IMR-90 (cell line): ENCODE data around the gene PRPF40A. TPM values are rescaled to one million over a fixed set of nuclear protein-coding genes. Genes with fewer than 3 reads are reported as not detected.
"Not testable (repeated sequence)": the region's sequence is repeated elsewhere in the genome, so short reads cannot be mapped to it uniquely, and the experiment has no call there.

Source experiments
- ATAC-seq: fragments of 200-7000 bp; cut with Tn5 transposase; 2 replicates; pipeline ENCODE4 v1.9.1; 2020; ENCODE audit warnings: low read depth, mild to moderate bottlenecking, moderate library complexity
- BruUV-seq: library from RNA; stranded (reverse); fragments of 400-500 nt; replicated peaks from 2 replicates; lab custom pipeline; 2021; lab: Mats Ljungman, UMichigan
- CTCF ChIA-PET: fragments of 300-600 bp; formaldehyde crosslinking; extraction: SDS; loops from one replicate; lab custom pipeline; 2021; ENCODE audit warnings: antibody characterized with exemption; lab: Yijun Ruan, JAX
- POLR2A ChIA-PET: fragments of 300-600 bp; sonication (Branson Sonifier 250); formaldehyde crosslinking; loops from one replicate; lab custom pipeline; 2022; ENCODE audit warnings: antibody characterized with exemption; ENCODE audit not compliant: unreplicated experiment; lab: Charles Lee
- DNase-seq: peaks from one replicate; pipeline ENCODE4 v3.0.0; 2013
- H2AFZ ChIP-seq: replicated peaks from 2 replicates; pipeline ENCODE3; 2013; ENCODE audit warnings: low read length, mild to moderate bottlenecking; ENCODE audit not compliant: poor library complexity
- H2AK5ac ChIP-seq: 2 replicates; pipeline ENCODE4 v1.6.1; 2013; ENCODE audit warnings: low read depth, low read length, inconsistent platforms
- H2AK9ac ChIP-seq: replicated peaks from 2 replicates; pipeline ENCODE3; 2013; ENCODE audit warnings: mild to moderate bottlenecking, low read depth, low read length, moderate library complexity; ENCODE audit not compliant: poor library complexity
- H2BK120ac ChIP-seq: 2 replicates; pipeline ENCODE4 v1.6.1; 2013; ENCODE audit warnings: low read depth, low read length, inconsistent platforms
- H2BK15ac ChIP-seq: 3 replicates; pipeline ENCODE4 v1.6.1; 2013; ENCODE audit warnings: low read depth, low read length, inconsistent platforms
- H2BK20ac ChIP-seq: 2 replicates; pipeline ENCODE4 v1.6.1; 2013; ENCODE audit warnings: low read depth, mild to moderate bottlenecking, inconsistent platforms, low read length, moderate library complexity
- H2BK5ac ChIP-seq: 2 replicates; pipeline ENCODE4 v1.6.1; 2013; ENCODE audit warnings: mild to moderate bottlenecking, low read depth, low read length, inconsistent platforms; ENCODE audit not compliant: poor library complexity, severe bottlenecking
- H3K14ac ChIP-seq: replicated peaks from 2 replicates; pipeline ENCODE4 v1.6.1; 2013; ENCODE audit warnings: low read depth, low read length, inconsistent platforms
- H3K18ac ChIP-seq: 2 replicates; pipeline ENCODE4 v1.6.1; 2013; ENCODE audit warnings: low read depth, low read length, control low read depth
- H3K23ac ChIP-seq: 2 replicates; pipeline ENCODE4 v1.6.1; 2013; ENCODE audit warnings: low read depth, low read length, inconsistent platforms
- H3K27ac ChIP-seq: 2 replicates; pipeline ENCODE4 v1.5.1; 2013; ENCODE audit warnings: mild to moderate bottlenecking, control low read depth, low read length; ENCODE audit not compliant: insufficient read depth
- H3K27me3 ChIP-seq: 2 replicates; pipeline ENCODE4 v1.6.1; 2013; ENCODE audit warnings: low read length; ENCODE audit not compliant: control insufficient read depth, insufficient read depth
- H3K36me3 ChIP-seq: 2 replicates; pipeline ENCODE4 v1.6.1; 2013; ENCODE audit warnings: low read length, mixed read lengths; ENCODE audit not compliant: control insufficient read depth, insufficient read depth
- H3K4ac ChIP-seq: 2 replicates; pipeline ENCODE4 v1.6.1; 2013; ENCODE audit warnings: low read depth, low read length, inconsistent platforms
- H3K4me1 ChIP-seq: 2 replicates; pipeline ENCODE4 v1.6.1; 2013; ENCODE audit warnings: low read length, mixed read lengths; ENCODE audit not compliant: control insufficient read depth, insufficient read depth
- H3K4me2 ChIP-seq: 2 replicates; pipeline ENCODE4 v1.6.1; 2013; ENCODE audit warnings: low read depth, mild to moderate bottlenecking, control low read depth, low read length, moderate library complexity
- H3K4me3 ChIP-seq: 2 replicates; pipeline ENCODE4 v1.5.1; 2013; ENCODE audit warnings: low read depth, mild to moderate bottlenecking, control low read depth, low read length, moderate library complexity; ENCODE audit not compliant: insufficient read depth
- H3K56ac ChIP-seq: 2 replicates; pipeline ENCODE4 v1.6.1; 2013; ENCODE audit warnings: low read length, inconsistent platforms; ENCODE audit not compliant: insufficient read depth; ENCODE audit errors: extremely low read depth
- H3K79me1 ChIP-seq, 2 experiments: 2 replicates each; pipeline ENCODE4 v1.6.1; 2013; ENCODE audit warnings: low read length in 2 of 2, inconsistent platforms in 1 of 2, low read depth in 1 of 2
- H3K9ac ChIP-seq: 2 replicates; pipeline ENCODE4 v1.6.1; 2013; ENCODE audit warnings: low read depth, low read length, control low read depth
- H3K9me1 ChIP-seq: 2 replicates; pipeline ENCODE4 v1.6.1; 2013; ENCODE audit warnings: low read length, inconsistent platforms; ENCODE audit not compliant: insufficient read depth
- H3K9me3 ChIP-seq: 2 replicates; pipeline ENCODE4 v1.6.1; 2013; ENCODE audit warnings: low read length; ENCODE audit not compliant: control insufficient read depth, insufficient read depth
- H4K20me1 ChIP-seq: 2 replicates; pipeline ENCODE4 v1.6.1; 2013; ENCODE audit warnings: low read length, inconsistent platforms; ENCODE audit not compliant: insufficient read depth
- H4K5ac ChIP-seq: 2 replicates; pipeline ENCODE4 v1.6.1; 2013; ENCODE audit warnings: mild to moderate bottlenecking, low read depth, low read length, control low read depth
- H4K8ac ChIP-seq, 2 experiments: 2 replicates each; pipeline ENCODE4 v1.6.1; 2013; ENCODE audit warnings: low read depth in 2 of 2, low read length in 2 of 2, control low read depth in 1 of 2, inconsistent platforms in 1 of 2
- H4K91ac ChIP-seq: 2 replicates; pipeline ENCODE4 v1.6.1; 2013; ENCODE audit warnings: low read depth, low read length, inconsistent platforms; ENCODE audit not compliant: insufficient read depth
- WGBS, 2 experiments: methylation state at CpG; one replicate each; pipeline versions ENCODE4 v1.1.5 to v1.1.7; 2013; ENCODE audit warnings: missing lambda C conversion rate in 2 of 2; ENCODE audit not compliant: insufficient read length in 1 of 2; ENCODE audit errors: extremely low coverage in 2 of 2; 5-methylcytosine and 5-hydroxymethylcytosine counted together
- dilution Hi-C: fragments of 300-500 bp; cut with HindIII; formaldehyde crosslinking; loops from one replicate; pipeline ENCODE4 v1.14.3; 2018; ENCODE audit warnings: low sequenced_read_pairs; ENCODE audit not compliant: unreplicated experiment
- in situ Hi-C: fragments of 300-500 bp; cut with MboI; formaldehyde crosslinking; loops from 3 replicates; pipeline ENCODE4 v1.14.3; 2019; ENCODE audit warnings: low sequenced_read_pairs, inconsistent platforms, mixed read lengths
- intact Hi-C: fragments of 100-400 bp; cut with micrococcal nuclease; formaldehyde crosslinking; loops from 2 replicates; pipeline ENCODE4 v1.10.0; 2022
- polyA plus RNA-seq, 3 experiments: library from polyadenylated mRNA; depleted of rRNA; stranded (reverse); fragments of >200 nt; gene quantifications; 2 replicates each; pipeline ENCODE4 v1.2.3, GENCODE V29; 2012; ENCODE audit warnings: low replicate concordance in 1 of 3
- total RNA-seq: library from RNA; depleted of rRNA; stranded (reverse); fragments of >200 nt; gene quantifications from 2 replicates; pipeline ENCODE4 v1.2.3, GENCODE V29; 2012

The PRPF40A gene
- total and polyA plus RNA-seq, 2 of the 4 experiments (the other 2 are of a cell fraction) = 49.1 to 150 TPM

- H3K56ac ChIP-seq, H3K9me1 ChIP-seq, H3K23ac ChIP-seq, H2BK5ac ChIP-seq, H2AK9ac ChIP-seq, H3K9me3 ChIP-seq, H2AK5ac ChIP-seq, H3K27me3 ChIP-seq, H2BK20ac ChIP-seq, H3K9ac ChIP-seq, CTCF ChIA-PET, H4K5ac ChIP-seq, H4K91ac ChIP-seq, H2BK15ac ChIP-seq, H3K4me1 ChIP-seq, POLR2A ChIA-PET, H3K18ac ChIP-seq, BruUV-seq, H3K4me2 ChIP-seq, H3K79me1 ChIP-seq, ATAC-seq, H3K27ac ChIP-seq, H3K4ac ChIP-seq, H4K8ac ChIP-seq, H4K20me1 ChIP-seq, DNase-seq, dilution Hi-C loops, H2BK120ac ChIP-seq, intact Hi-C loops, H2AFZ ChIP-seq, H3K14ac ChIP-seq, H3K4me3 ChIP-seq: not testable (repeated sequence)
- in situ Hi-C loops = loop anchor here (25.0 kb wide), 1 partner anchor 775 kb away; no protein-coding TSS in a partner anchor
- peaks cover 11% of the 10 kb centered on the region for H3K36me3 ChIP-seq
- no CpG with 5 or more reads among the region's 1 CpG for WGBS, 2 experiments
Measured at GRCh38 chr2:152737509-152737908, 20.2 kb upstream of the PRPF40A start.
